ENCODE results near the gene PRLH.

PRLH gene

GRCh38 chr2:237540223-237540775 is 26.1 kb upstream of the PRLH start:
- DNase-seq: no peak

- no peak for DNase-seq
These were observed 25.6 kb upstream of the PRLH start for GRCh38 chr2:237540823-237541222.

- DNase-seq: no peak
These were observed 25.1 kb upstream of the PRLH start for GRCh38 chr2:237541243-237541642.

- no peak for DNase-seq
These were observed 24.2 kb upstream of the PRLH start for GRCh38 chr2:237542001-237542704.

- DNase-seq: no peak
These were observed 20.1 kb upstream of the PRLH start for GRCh38 chr2:237546040-237546875.

- no peak for DNase-seq
These were observed 19.4 kb upstream of the PRLH start for GRCh38 chr2:237546876-237547395.

GRCh38 chr2:237547841-237548416 is 18.4 kb upstream of the PRLH start:
- no peak for DNase-seq

- no peak for DNase-seq
These were observed 17.2 kb upstream of the PRLH start for GRCh38 chr2:237549216-237549615.

- DNase-seq: no peak
These were observed 16.5 kb upstream of the PRLH start for GRCh38 chr2:237549643-237550415.

GRCh38 chr2:237551071-237551574 is 15.3 kb upstream of the PRLH start:
- DNase-seq: no peak

GRCh38 chr2:237552908-237553307 is 13.5 kb upstream of the PRLH start:
- DNase-seq: no peak

GRCh38 chr2:237553948-237554347 is 12.4 kb upstream of the PRLH start:
- DNase-seq: no peak

- DNase-seq: no peak
These were observed 10.8 kb upstream of the PRLH start for GRCh38 chr2:237555560-237555959.

GRCh38 chr2:237556773-237557632 is 9.4 kb upstream of the PRLH start:
- DNase-seq: peak; percentile 1

- DNase-seq: no peak
These were observed 8.8 kb upstream of the PRLH start for GRCh38 chr2:237557633-237558015.

- no peak for DNase-seq
These were observed 7.3 kb upstream of the PRLH start for GRCh38 chr2:237558961-237559641.

GRCh38 chr2:237561221-237561620 is 5.2 kb upstream of the PRLH start:
- no peak for DNase-seq

- no peak for DNase-seq
These were observed 2.6 kb upstream of the PRLH start for GRCh38 chr2:237563816-237564215.

- no peak for DNase-seq
These were observed 1.7 kb upstream of the PRLH start for GRCh38 chr2:237564526-237565131.

- DNase-seq: no peak
These were observed 400 bp upstream of the PRLH start for GRCh38 chr2:237565974-237566373.
